WTC11 (cell line): ENCODE data around the gene FBLN2. TPM values are rescaled to one million over a fixed set of nuclear protein-coding genes. Genes with fewer than 3 reads are reported as not detected.

Experiments
- ATAC-seq: fragments of 200-7000 bp; cut with Tn5 transposase; 2 replicates; pipeline ENCODE4 v1.10.0; 2021; ENCODE audit warnings: mild to moderate bottlenecking, moderate library complexity
- CTCF ChIA-PET: fragments of 300-600 bp; sonication (Branson Sonifier 250); formaldehyde crosslinking; loops from one replicate; lab custom pipeline; 2021; ENCODE audit warnings: antibody characterized with exemption; lab: Charles Lee
- POLR2A ChIA-PET: fragments of 350-600 bp; sonication (Branson Sonifier 250); formaldehyde crosslinking; loops from one replicate; lab custom pipeline; 2021; ENCODE audit warnings: antibody characterized with exemption; lab: Charles Lee
- DNase-seq: peaks from one replicate; pipeline ENCODE4 v3.0.0; 2021; ENCODE audit warnings: low spot score
- H3K27ac Mint-ChIP-seq: 2 replicates; pipeline ENCODE4 v1.8.0; 2021; ENCODE audit warnings: mixed read lengths
- H3K27me3 Mint-ChIP-seq: 2 replicates; pipeline ENCODE4 v1.8.0; 2021; ENCODE audit warnings: low read depth, mild to moderate bottlenecking, moderate library complexity, mixed read lengths
- H3K36me3 Mint-ChIP-seq: 2 replicates; pipeline ENCODE4 v1.8.0; 2021; ENCODE audit warnings: mixed read lengths
- H3K4me1 Mint-ChIP-seq: 2 replicates; pipeline ENCODE4 v1.8.0; 2022; ENCODE audit warnings: mixed read lengths
- H3K4me3 Mint-ChIP-seq: 2 replicates; pipeline ENCODE4 v1.8.0; 2021; ENCODE audit warnings: mild to moderate bottlenecking, moderate library complexity, mixed read lengths
- H3K9me3 Mint-ChIP-seq: 2 replicates; pipeline ENCODE4 v1.8.0; 2021; ENCODE audit warnings: mixed read lengths
- ATF1 ChIP-seq: sonication (generic); formaldehyde crosslinking; IDR thresholded peaks from 2 replicates; pipeline ENCODE4 v1.8.1; 2023; ENCODE audit warnings: mild to moderate bottlenecking, moderate library complexity, missing genetic modification reagents
- EMX1 ChIP-seq: fragments of 250-450 bp; sonication (Bioruptor Pico); IDR thresholded peaks from 2 replicates; pipeline ENCODE4 v1.8.0; 2021; ENCODE audit warnings: mild to moderate bottlenecking
- ETV6 ChIP-seq: sonication (generic); formaldehyde crosslinking; IDR thresholded peaks from 2 replicates; pipeline ENCODE4 v1.8.1; 2022; ENCODE audit warnings: mild to moderate bottlenecking, missing genetic modification reagents
- JAZF1 ChIP-seq: fragments of 250-450 bp; sonication (Bioruptor Pico); IDR thresholded peaks from 2 replicates; pipeline ENCODE4 v1.9.0; 2021; ENCODE audit warnings: moderate library complexity, mild to moderate bottlenecking, inconsistent platforms
- MYBL2 ChIP-seq: sonication (generic); formaldehyde crosslinking; IDR thresholded peaks from 2 replicates; pipeline ENCODE4 v1.8.1; 2023; ENCODE audit warnings: mild to moderate bottlenecking, moderate library complexity, missing genetic modification reagents
- NFE2L1 ChIP-seq: sonication (generic); formaldehyde crosslinking; IDR thresholded peaks from 2 replicates; pipeline ENCODE4 v1.8.1; 2023; ENCODE audit warnings: missing genetic modification reagents
- NR1H2 ChIP-seq: sonication (generic); formaldehyde crosslinking; IDR thresholded peaks from 2 replicates; pipeline ENCODE4 v1.9.0; 2021; ENCODE audit warnings: mild to moderate bottlenecking, moderate library complexity, missing genetic modification reagents
- SP1 ChIP-seq: sonication (generic); formaldehyde crosslinking; conservative IDR thresholded peaks from 2 replicates; pipeline ENCODE4 v1.8.1; 2022; ENCODE audit warnings: missing genetic modification reagents
- TP53 ChIP-seq: sonication (generic); formaldehyde crosslinking; IDR thresholded peaks from 2 replicates; pipeline ENCODE4 v1.8.1; 2023; ENCODE audit warnings: mild to moderate bottlenecking, missing genetic modification reagents
- ZBTB21 ChIP-seq: sonication (generic); formaldehyde crosslinking; IDR thresholded peaks from 2 replicates; pipeline ENCODE4 v1.8.1; 2023; ENCODE audit warnings: mild to moderate bottlenecking, missing genetic modification reagents, borderline replicate concordance
- ZNF423 ChIP-seq: fragments of 250-450 bp; sonication (Bioruptor Pico); IDR thresholded peaks from 2 replicates; pipeline ENCODE4 v2.1.2; 2022; ENCODE audit warnings: mild to moderate bottlenecking, moderate library complexity
- total RNA-seq: library from RNA; stranded (reverse); gene quantifications from 3 replicates; pipeline ENCODE4 v1.2.3, GENCODE V29; 2021
- TF ChIP-seq, protein P1 (sequence below): fragments of 250-450 bp; sonication (Bioruptor Pico); IDR thresholded peaks from 2 replicates; pipeline ENCODE4 v2.1.2; 2022; ENCODE audit warnings: mild to moderate bottlenecking, moderate library complexity
- TF ChIP-seq, protein P2 (sequence below): fragments of 250-450 bp; sonication (Bioruptor Pico); IDR thresholded peaks from 2 replicates; pipeline ENCODE4 v1.9.0; 2021; ENCODE audit warnings: moderate library complexity, mild to moderate bottlenecking, inconsistent platforms, borderline replicate concordance
- TF ChIP-seq, protein P3 (sequence below): fragments of 250-450 bp; sonication (Bioruptor Pico); IDR thresholded peaks from 2 replicates; pipeline ENCODE4 v1.9.0; 2021; ENCODE audit warnings: mild to moderate bottlenecking
- TF ChIP-seq, protein P4 (sequence below): sonication (generic); formaldehyde crosslinking; IDR thresholded peaks from 2 replicates; pipeline ENCODE4 v1.8.1; 2022; ENCODE audit warnings: mild to moderate bottlenecking, moderate library complexity, missing genetic modification reagents
- TF ChIP-seq, protein P5 (sequence below): sonication (generic); formaldehyde crosslinking; IDR thresholded peaks from 2 replicates; pipeline ENCODE4 v1.8.0; 2022; ENCODE audit warnings: mild to moderate bottlenecking, missing genetic modification reagents
- TF ChIP-seq, protein P6 (sequence below): sonication (generic); formaldehyde crosslinking; conservative IDR thresholded peaks from 2 replicates; pipeline ENCODE4 v1.8.1; 2023; ENCODE audit warnings: mild to moderate bottlenecking, low read depth, missing genetic modification reagents, moderate library complexity
- TF ChIP-seq, protein P7 (sequence below): sonication (generic); formaldehyde crosslinking; IDR thresholded peaks from 2 replicates; pipeline ENCODE4 v1.8.0; 2023; ENCODE audit warnings: mild to moderate bottlenecking, missing genetic modification reagents

FBLN2 gene
- total RNA-seq, 1 experiment from 2014 or later, result 20.7 TPM

DNA sequence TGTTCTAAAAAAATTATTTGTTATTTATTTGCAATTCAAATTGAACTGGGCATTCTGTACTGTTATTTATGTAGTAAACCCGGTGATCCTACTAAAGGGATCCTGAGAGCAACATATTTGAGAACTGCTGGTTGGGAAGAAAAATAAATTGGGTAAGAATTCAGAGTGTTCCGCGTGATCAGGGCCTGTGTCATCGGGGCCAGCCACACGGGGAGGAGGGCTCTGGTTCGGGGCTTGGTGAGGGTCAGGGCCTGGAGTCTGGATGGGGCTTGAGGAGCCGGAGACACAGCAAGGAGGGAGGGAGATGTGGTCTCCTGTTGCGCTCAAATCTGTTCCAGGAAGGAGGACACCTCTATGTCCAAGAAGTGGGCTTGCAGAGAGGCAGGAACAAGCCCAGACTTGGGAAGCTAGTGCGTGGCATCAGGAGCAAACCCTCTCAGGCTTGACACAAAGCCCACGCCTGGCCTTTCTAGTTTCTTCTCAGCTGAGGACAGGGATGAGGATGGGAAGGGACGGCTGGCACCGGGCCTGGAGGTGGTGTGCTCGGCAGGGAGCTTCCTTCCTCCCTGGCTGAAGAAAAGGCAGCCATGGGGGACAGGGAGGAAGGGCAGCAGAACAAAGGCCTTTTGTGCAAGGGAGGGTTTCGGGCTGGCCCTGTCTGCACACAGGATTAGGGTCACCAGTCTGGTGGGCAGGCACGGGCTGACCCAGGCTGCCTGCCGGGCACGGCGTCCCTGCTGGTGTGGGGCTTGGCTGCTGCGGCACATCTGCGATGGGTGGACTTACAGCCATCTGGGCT, 22.9 kb upstream of the FBLN2 start:
- peak overlapping the region; percentile 79 for H3K27ac Mint-ChIP-seq
- H3K36me3 Mint-ChIP-seq, result peaks cover 8% of the 10 kb centered on the region
- POLR2A ChIA-PET, result no interaction called here
- H3K4me3 Mint-ChIP-seq, result no peak overlapping the region
- CTCF ChIA-PET, result interaction anchor here (0.6 to 2.9 kb wide), 5 partner anchors 29 to 123 kb away, joined by 3 to 18 read pairs (median 4); no protein-coding TSS in a partner anchor
- peaks cover 28% of the 10 kb centered on the region for H3K4me1 Mint-ChIP-seq
- H3K27me3 Mint-ChIP-seq, result no peaks in the 10 kb centered on the region; the same call in none of the 2 replicates
- H3K9me3 Mint-ChIP-seq, result peaks cover 20% of the 10 kb centered on the region
- TF ChIP-seq TP53 (CRISPR knock-in tag) (0 out of 2 replicates have a peak, but pooled peaks have one; percentile 55), ETV6 (CRISPR knock-in tag) (peak; percentile 55; the same call in 1 of the 2 replicates), JAZF1 (CRISPR knock-in tag) (no peak), ZBTB21 (CRISPR knock-in tag) (0 out of 2 replicates have a peak, but pooled peaks have one; percentile 60), SP1 (CRISPR knock-in tag) (0 out of 2 replicates have a peak, but pooled peaks have one; percentile 28)
- TF ChIP-seq, protein P1, sequence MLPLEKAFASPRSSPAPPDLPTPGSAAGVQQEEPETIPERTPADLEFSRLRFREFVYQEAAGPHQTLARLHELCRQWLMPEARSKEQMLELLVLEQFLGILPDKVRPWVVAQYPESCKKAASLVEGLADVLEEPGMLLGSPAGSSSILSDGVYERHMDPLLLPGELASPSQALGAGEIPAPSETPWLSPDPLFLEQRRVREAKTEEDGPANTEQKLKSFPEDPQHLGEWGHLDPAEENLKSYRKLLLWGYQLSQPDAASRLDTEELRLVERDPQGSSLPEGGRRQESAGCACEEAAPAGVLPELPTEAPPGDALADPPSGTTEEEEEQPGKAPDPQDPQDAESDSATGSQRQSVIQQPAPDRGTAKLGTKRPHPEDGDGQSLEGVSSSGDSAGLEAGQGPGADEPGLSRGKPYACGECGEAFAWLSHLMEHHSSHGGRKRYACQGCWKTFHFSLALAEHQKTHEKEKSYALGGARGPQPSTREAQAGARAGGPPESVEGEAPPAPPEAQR (CRISPR knock-in tag), result no peak
- ATAC-seq (peak; percentile 14), DNase-seq (no peak)

DNA sequence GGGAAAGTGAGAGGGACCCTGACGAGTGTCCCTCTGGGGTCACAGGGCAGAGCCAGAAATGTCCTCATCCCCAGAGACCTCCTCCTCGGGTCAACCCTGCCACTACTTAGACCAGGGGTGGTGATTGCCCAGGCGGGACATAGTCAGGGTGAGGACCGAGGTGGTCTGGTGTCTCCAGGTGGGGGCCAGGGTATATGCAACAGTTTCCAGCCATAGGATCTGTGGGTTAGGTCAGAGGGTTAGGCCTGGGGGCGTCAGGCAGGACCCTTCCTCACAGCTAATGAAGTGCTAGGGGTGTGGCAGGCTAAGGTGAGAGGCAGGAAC, 22.3 kb upstream of the FBLN2 start:
- Mint-ChIP-seq H3K36me3 (peaks cover 5% of the 10 kb centered on the region), H3K27ac (peak overlapping the region; percentile 79; the same call in 1 of the 2 replicates)
- CTCF ChIA-PET, result interaction anchor here (1.2 to 2.1 kb wide), 2 partner anchors 30 to 49 kb away, joined by 4 to 6 read pairs; no protein-coding TSS in a partner anchor
- no peak for TF ChIP-seq ATF1
- TF ChIP-seq, protein P2, sequence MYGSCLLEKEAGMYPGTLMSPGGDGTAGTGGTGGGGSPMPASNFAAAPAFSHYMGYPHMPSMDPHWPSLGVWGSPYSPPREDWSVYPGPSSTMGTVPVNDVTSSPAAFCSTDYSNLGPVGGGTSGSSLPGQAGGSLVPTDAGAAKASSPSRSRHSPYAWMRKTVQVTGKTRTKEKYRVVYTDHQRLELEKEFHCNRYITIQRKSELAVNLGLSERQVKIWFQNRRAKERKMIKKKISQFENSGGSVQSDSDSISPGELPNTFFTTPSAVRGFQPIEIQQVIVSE (CRISPR knock-in tag), result no peak
- TF ChIP-seq, protein P3, sequence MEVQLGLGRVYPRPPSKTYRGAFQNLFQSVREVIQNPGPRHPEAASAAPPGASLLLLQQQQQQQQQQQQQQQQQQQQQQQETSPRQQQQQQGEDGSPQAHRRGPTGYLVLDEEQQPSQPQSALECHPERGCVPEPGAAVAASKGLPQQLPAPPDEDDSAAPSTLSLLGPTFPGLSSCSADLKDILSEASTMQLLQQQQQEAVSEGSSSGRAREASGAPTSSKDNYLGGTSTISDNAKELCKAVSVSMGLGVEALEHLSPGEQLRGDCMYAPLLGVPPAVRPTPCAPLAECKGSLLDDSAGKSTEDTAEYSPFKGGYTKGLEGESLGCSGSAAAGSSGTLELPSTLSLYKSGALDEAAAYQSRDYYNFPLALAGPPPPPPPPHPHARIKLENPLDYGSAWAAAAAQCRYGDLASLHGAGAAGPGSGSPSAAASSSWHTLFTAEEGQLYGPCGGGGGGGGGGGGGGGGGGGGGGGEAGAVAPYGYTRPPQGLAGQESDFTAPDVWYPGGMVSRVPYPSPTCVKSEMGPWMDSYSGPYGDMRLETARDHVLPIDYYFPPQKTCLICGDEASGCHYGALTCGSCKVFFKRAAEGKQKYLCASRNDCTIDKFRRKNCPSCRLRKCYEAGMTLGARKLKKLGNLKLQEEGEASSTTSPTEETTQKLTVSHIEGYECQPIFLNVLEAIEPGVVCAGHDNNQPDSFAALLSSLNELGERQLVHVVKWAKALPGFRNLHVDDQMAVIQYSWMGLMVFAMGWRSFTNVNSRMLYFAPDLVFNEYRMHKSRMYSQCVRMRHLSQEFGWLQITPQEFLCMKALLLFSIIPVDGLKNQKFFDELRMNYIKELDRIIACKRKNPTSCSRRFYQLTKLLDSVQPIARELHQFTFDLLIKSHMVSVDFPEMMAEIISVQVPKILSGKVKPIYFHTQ (CRISPR knock-in tag), result no peak
- TF ChIP-seq, all 79 proteins: peak for 0
- POLR2A ChIA-PET, result no interaction called here
- Mint-ChIP-seq H3K27me3 (no peaks in the 10 kb centered on the region; the same call in none of the 2 replicates), H3K4me1 (peaks cover 28% of the 10 kb centered on the region), H3K4me3 (no peak overlapping the region), H3K9me3 (peaks cover 15% of the 10 kb centered on the region)
- no peak for DNase-seq
- no peak for ATAC-seq

DNA sequence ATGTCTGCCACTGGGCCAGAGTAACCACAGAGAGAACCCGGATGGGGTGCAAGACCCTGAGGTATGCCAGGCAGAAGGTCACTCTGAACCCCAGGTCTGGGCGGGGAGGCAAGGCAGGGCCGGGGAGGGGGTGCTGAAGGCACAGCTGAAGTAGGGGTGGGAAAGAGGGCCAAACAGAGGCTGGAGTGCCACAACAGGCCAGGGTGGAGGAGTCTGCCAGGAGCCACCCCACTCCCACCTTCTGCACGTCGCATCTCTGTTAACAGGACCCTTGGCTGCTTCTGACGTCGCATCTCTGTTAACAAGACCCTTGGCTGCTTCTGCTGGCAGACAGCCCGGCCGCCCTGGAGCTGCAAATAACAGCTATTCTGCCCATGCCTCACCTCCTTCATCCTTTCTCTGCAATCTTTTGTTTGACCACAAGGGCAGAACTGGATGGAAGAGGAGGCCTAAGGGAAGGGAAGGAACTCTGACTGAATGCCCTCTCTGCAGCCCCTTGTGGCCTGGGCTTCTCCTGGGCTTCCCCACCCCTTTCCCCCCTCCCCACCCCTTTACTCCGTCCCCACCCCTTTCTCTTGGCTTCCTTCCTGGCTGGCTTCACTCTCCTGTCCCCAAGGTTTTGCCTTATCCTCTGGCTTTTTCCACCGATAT, 20.6 kb upstream of the FBLN2 start:
- CTCF ChIA-PET, result interaction anchor here (0.6 to 3.7 kb wide), 35 partner anchors 8 to 238 kb away, joined by 3 to 29 read pairs (median 4); partner anchors contain the start of gene NUP210
- DNase-seq, result peak; percentile 55
- Mint-ChIP-seq H3K4me3 (no peak overlapping the region), H3K36me3 (no peaks in the 10 kb centered on the region), H3K4me1 (peaks cover 30% of the 10 kb centered on the region), H3K27ac (no peak overlapping the region), H3K9me3 (no peaks in the 10 kb centered on the region), H3K27me3 (no peaks in the 10 kb centered on the region; the same call in 1 of the 2 replicates)
- POLR2A ChIA-PET, result no interaction called here
- peak; percentile 98 for ATAC-seq
- no peak for TF ChIP-seq MYBL2
- no peak for TF ChIP-seq ZNF423 (CRISPR knock-in tag)
- TF ChIP-seq, protein P4, sequence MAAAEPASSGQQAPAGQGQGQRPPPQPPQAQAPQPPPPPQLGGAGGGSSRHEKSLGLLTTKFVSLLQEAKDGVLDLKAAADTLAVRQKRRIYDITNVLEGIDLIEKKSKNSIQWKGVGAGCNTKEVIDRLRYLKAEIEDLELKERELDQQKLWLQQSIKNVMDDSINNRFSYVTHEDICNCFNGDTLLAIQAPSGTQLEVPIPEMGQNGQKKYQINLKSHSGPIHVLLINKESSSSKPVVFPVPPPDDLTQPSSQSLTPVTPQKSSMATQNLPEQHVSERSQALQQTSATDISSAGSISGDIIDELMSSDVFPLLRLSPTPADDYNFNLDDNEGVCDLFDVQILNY (CRISPR knock-in tag), result no peak
- TF ChIP-seq NR1H2 (CRISPR knock-in tag), result no peak
- TF ChIP-seq, protein P5, sequence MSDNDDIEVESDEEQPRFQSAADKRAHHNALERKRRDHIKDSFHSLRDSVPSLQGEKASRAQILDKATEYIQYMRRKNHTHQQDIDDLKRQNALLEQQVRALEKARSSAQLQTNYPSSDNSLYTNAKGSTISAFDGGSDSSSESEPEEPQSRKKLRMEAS (CRISPR knock-in tag), result no peak
- TF ChIP-seq NFE2L1 (CRISPR knock-in tag), result no peak
- no peak for TF ChIP-seq ETV6 (CRISPR knock-in tag)
- TF ChIP-seq, protein P6, sequence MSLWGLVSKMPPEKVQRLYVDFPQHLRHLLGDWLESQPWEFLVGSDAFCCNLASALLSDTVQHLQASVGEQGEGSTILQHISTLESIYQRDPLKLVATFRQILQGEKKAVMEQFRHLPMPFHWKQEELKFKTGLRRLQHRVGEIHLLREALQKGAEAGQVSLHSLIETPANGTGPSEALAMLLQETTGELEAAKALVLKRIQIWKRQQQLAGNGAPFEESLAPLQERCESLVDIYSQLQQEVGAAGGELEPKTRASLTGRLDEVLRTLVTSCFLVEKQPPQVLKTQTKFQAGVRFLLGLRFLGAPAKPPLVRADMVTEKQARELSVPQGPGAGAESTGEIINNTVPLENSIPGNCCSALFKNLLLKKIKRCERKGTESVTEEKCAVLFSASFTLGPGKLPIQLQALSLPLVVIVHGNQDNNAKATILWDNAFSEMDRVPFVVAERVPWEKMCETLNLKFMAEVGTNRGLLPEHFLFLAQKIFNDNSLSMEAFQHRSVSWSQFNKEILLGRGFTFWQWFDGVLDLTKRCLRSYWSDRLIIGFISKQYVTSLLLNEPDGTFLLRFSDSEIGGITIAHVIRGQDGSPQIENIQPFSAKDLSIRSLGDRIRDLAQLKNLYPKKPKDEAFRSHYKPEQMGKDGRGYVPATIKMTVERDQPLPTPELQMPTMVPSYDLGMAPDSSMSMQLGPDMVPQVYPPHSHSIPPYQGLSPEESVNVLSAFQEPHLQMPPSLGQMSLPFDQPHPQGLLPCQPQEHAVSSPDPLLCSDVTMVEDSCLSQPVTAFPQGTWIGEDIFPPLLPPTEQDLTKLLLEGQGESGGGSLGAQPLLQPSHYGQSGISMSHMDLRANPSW (CRISPR knock-in tag), result no peak
- TF ChIP-seq, protein P7, sequence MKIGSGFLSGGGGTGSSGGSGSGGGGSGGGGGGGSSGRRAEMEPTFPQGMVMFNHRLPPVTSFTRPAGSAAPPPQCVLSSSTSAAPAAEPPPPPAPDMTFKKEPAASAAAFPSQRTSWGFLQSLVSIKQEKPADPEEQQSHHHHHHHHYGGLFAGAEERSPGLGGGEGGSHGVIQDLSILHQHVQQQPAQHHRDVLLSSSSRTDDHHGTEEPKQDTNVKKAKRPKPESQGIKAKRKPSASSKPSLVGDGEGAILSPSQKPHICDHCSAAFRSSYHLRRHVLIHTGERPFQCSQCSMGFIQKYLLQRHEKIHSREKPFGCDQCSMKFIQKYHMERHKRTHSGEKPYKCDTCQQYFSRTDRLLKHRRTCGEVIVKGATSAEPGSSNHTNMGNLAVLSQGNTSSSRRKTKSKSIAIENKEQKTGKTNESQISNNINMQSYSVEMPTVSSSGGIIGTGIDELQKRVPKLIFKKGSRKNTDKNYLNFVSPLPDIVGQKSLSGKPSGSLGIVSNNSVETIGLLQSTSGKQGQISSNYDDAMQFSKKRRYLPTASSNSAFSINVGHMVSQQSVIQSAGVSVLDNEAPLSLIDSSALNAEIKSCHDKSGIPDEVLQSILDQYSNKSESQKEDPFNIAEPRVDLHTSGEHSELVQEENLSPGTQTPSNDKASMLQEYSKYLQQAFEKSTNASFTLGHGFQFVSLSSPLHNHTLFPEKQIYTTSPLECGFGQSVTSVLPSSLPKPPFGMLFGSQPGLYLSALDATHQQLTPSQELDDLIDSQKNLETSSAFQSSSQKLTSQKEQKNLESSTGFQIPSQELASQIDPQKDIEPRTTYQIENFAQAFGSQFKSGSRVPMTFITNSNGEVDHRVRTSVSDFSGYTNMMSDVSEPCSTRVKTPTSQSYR, result no peak
- TF ChIP-seq EMX1, result no peak
